Measurements from ENCODE around the gene KCNQ1.

The KCNQ1 gene

DNA sequence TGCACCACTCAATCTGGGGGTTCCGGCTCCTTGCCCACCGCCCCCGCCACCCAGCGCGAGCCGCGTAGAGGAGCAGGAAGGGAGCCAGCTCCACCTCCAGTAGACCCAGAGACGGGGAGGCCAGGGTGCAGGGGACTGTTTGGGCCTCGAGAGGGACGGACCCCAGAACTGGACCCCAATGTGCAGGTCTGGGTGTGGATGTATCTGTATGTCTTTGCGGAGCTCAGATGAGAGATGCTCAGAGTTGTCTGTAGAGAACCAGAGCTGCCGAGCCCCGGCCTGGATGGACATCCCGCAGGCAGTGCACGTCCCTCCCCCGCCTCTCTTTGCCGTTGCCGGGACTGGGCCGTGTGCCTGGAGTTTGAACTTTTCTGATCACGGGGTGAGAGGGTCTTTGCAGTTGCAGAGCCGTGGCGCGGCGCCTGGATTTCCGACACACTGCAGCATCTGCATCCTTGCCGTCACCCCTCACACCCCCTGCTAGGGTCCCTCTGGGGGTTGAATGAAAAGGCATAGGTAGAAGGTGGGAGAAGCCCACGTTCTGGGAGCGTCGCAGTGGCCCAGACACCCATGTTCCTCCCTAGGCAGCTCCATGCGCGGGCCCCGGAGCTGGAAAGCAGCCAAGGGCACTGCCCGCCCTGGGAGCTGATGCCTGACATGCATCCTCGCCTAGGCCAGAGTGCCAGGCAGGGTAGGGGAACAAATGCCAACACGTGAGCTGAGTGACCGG is 105.2 kb downstream of the KCNQ1 start:
- no peak for TF ChIP-seq ESRRG (CRISPR knock-in tag; IDR thresholded peaks at IDR 0.05)
- no peak for TF ChIP-seq ZFP3 (CRISPR knock-in tag; IDR thresholded peaks at IDR 0.05)
- TF ChIP-seq PATZ1 (CRISPR knock-in tag; IDR thresholded peaks at IDR 0.05; ENCODE audit: borderline replicate concordance): no peak
- no peak for TF ChIP-seq ARNTL (CRISPR knock-in tag; IDR thresholded peaks at IDR 0.05; ENCODE audit: borderline replicate concordance, low read depth)
- no peak for TF ChIP-seq TOX (CRISPR knock-in tag; IDR thresholded peaks at IDR 0.05; ENCODE audit: borderline replicate concordance)
- no peak for TF ChIP-seq SNAI2 (CRISPR knock-in tag; IDR thresholded peaks at IDR 0.05)
- TF ChIP-seq PPARA (CRISPR knock-in tag; IDR thresholded peaks at IDR 0.05; ENCODE audit: borderline replicate concordance): no peak
- no peak for TF ChIP-seq GLIS3 (CRISPR knock-in tag; IDR thresholded peaks at IDR 0.05)
- no peak for ATAC-seq

DNA sequence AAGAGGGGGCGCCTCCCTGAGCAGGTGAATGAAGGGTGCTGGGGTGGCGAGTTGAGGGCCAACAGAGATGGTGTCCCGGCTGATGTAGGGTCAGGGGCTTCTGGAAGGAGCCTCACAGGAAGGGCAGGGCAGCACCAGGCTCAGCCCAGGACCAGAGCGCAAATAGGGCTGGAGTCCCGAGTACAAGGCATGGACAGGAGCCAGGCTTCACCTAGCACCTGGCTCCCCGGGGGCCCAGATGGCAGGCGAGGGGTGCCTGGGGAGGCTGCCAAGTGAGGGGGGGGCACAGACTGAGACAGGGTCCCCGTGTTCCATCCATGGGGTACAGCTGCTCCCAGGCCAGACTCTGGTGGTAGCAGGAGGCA is 105.8 kb downstream of the KCNQ1 start:
- TF ChIP-seq TOX (CRISPR knock-in tag; IDR thresholded peaks at IDR 0.05; ENCODE audit: borderline replicate concordance) (no peak), PATZ1 (CRISPR knock-in tag; IDR thresholded peaks at IDR 0.05; ENCODE audit: borderline replicate concordance) (no peak), ZNF565 (CRISPR knock-in tag; conservative IDR thresholded peaks at IDR 0.05; ENCODE audit: low read depth) (no peak), ZFP30 (CRISPR knock-in tag; IDR thresholded peaks at IDR 0.05) (no peak), ARNTL (CRISPR knock-in tag; IDR thresholded peaks at IDR 0.05; ENCODE audit: borderline replicate concordance, low read depth) (no peak), ZFP3 (CRISPR knock-in tag; IDR thresholded peaks at IDR 0.05) (no peak), CREB5 (CRISPR knock-in tag; IDR thresholded peaks at IDR 0.05; ENCODE audit: low read depth) (no peak), ZC3H10 (CRISPR knock-in tag; IDR thresholded peaks at IDR 0.05) (no peak), ESRRG (CRISPR knock-in tag; IDR thresholded peaks at IDR 0.05) (no peak), SNAI2 (CRISPR knock-in tag; IDR thresholded peaks at IDR 0.05) (no peak), RARB (CRISPR knock-in tag; IDR thresholded peaks at IDR 0.05) (no peak), ZNF70 (CRISPR knock-in tag; IDR thresholded peaks at IDR 0.05) (no peak)
- TF ChIP-seq, protein P1, sequence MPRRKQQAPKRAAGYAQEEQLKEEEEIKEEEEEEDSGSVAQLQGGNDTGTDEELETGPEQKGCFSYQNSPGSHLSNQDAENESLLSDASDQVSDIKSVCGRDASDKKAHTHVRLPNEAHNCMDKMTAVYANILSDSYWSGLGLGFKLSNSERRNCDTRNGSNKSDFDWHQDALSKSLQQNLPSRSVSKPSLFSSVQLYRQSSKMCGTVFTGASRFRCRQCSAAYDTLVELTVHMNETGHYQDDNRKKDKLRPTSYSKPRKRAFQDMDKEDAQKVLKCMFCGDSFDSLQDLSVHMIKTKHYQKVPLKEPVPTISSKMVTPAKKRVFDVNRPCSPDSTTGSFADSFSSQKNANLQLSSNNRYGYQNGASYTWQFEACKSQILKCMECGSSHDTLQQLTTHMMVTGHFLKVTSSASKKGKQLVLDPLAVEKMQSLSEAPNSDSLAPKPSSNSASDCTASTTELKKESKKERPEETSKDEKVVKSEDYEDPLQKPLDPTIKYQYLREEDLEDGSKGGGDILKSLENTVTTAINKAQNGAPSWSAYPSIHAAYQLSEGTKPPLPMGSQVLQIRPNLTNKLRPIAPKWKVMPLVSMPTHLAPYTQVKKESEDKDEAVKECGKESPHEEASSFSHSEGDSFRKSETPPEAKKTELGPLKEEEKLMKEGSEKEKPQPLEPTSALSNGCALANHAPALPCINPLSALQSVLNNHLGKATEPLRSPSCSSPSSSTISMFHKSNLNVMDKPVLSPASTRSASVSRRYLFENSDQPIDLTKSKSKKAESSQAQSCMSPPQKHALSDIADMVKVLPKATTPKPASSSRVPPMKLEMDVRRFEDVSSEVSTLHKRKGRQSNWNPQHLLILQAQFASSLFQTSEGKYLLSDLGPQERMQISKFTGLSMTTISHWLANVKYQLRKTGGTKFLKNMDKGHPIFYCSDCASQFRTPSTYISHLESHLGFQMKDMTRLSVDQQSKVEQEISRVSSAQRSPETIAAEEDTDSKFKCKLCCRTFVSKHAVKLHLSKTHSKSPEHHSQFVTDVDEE (CRISPR knock-in tag; IDR thresholded peaks at IDR 0.05): no peak
- TF ChIP-seq, protein P2, sequence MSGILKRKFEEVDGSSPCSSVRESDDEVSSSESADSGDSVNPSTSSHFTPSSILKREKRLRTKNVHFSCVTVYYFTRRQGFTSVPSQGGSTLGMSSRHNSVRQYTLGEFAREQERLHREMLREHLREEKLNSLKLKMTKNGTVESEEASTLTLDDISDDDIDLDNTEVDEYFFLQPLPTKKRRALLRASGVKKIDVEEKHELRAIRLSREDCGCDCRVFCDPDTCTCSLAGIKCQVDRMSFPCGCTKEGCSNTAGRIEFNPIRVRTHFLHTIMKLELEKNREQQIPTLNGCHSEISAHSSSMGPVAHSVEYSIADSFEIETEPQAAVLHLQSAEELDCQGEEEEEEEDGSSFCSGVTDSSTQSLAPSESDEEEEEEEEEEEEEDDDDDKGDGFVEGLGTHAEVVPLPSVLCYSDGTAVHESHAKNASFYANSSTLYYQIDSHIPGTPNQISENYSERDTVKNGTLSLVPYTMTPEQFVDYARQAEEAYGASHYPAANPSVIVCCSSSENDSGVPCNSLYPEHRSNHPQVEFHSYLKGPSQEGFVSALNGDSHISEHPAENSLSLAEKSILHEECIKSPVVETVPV (CRISPR knock-in tag; IDR thresholded peaks at IDR 0.05): no peak
- ATAC-seq: no peak

DNA sequence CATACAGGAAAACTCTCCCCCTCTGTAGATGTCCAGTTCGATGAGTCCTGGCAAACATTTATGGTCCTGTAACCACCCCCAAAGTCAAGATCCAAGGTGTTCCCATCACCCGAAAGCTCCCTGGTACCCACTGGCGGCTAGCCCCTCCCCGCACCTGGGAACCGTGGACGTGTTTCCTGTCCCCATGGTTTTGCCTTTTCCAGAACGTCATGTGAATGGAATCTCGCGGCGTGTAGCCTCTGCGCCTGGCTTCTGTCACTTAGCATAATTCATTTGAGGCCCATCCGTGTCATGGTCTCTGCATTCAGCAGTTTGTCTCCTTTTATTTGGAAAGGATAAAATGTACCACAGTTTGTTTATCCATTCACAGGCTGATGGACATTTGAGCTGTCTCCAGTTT is 106.3 kb downstream of the KCNQ1 start:
- ATAC-seq: no peak
- TF ChIP-seq ARNTL (CRISPR knock-in tag; IDR thresholded peaks at IDR 0.05; ENCODE audit: borderline replicate concordance, low read depth) (no peak), CSDC2 (CRISPR knock-in tag; IDR thresholded peaks at IDR 0.05) (no peak), RARB (CRISPR knock-in tag; IDR thresholded peaks at IDR 0.05) (no peak), ZC3H10 (CRISPR knock-in tag; IDR thresholded peaks at IDR 0.05) (no peak), SNAI2 (CRISPR knock-in tag; IDR thresholded peaks at IDR 0.05) (no peak), GLIS3 (CRISPR knock-in tag; IDR thresholded peaks at IDR 0.05) (no peak), POU6F1 (CRISPR knock-in tag; IDR thresholded peaks at IDR 0.05; ENCODE audit: borderline replicate concordance, low read depth) (no peak), ESRRG (CRISPR knock-in tag; IDR thresholded peaks at IDR 0.05) (no peak), PATZ1 (CRISPR knock-in tag; IDR thresholded peaks at IDR 0.05; ENCODE audit: borderline replicate concordance) (no peak), ZFP3 (CRISPR knock-in tag; IDR thresholded peaks at IDR 0.05) (no peak), TOX (CRISPR knock-in tag; IDR thresholded peaks at IDR 0.05; ENCODE audit: borderline replicate concordance) (no peak), ZFP30 (CRISPR knock-in tag; IDR thresholded peaks at IDR 0.05) (no peak)
- TF ChIP-seq, protein P1 (CRISPR knock-in tag; IDR thresholded peaks at IDR 0.05): no peak

Data from SK-N-SH treated with all-trans-retinoic acid at 6 μM for 48 hours (cell line).